CD14-positive monocyte (primary cell): Measurements from ENCODE around the gene SLC38A1. TPM values are rescaled to one million over a fixed set of nuclear protein-coding genes. Genes with fewer than 3 reads are reported as not detected.

Experiments
- DNase-seq, 3 donors: peaks; one replicate each; pipeline ENCODE4 v3.0.0-alpha.2; 2011 to 2022
- H2AFZ ChIP-seq: 2 replicates; pipeline ENCODE4 v1.6.0; 2012; ENCODE audit warnings: mild to moderate bottlenecking, low read depth, low read length, inconsistent platforms; ENCODE audit not compliant: insufficient read depth, poor library complexity, severe bottlenecking
- H3K27ac ChIP-seq, 2 donors: 1 replicate in 1 of 2; 2 replicates in 1 of 2; pipeline ENCODE4 v1.5.1; 2012 to 2013; ENCODE audit warnings: low read length in 2 of 2, control low read depth in 1 of 2, inconsistent platforms in 1 of 2, low read depth in 1 of 2, mild to moderate bottlenecking in 1 of 2
- H3K27me3 ChIP-seq, 2 donors: one replicate each; pipeline versions ENCODE4 v1.6.0 to v1.6.1; 2011 to 2013; ENCODE audit warnings: low read length in 2 of 2; ENCODE audit not compliant: control insufficient read depth in 2 of 2, insufficient read depth in 2 of 2
- H3K36me3 ChIP-seq, 2 donors: replicated peaks in 1 of 2; 1 replicate in 1 of 2; 2 replicates in 1 of 2; pipeline versions ENCODE4 v1.5.1 to v1.6.1; 2012 to 2013; ENCODE audit warnings: low read length in 2 of 2, control low read depth in 1 of 2, inconsistent platforms in 1 of 2, mild to moderate bottlenecking in 1 of 2; ENCODE audit not compliant: insufficient read depth in 2 of 2, control insufficient read depth in 1 of 2
- H3K4me1 ChIP-seq, 2 donors: 1 replicate in 1 of 2; 2 replicates in 1 of 2; pipeline versions ENCODE4 v1.5.1 to v1.6.1; 2012 to 2013; ENCODE audit warnings: low read length in 2 of 2, control low read depth in 1 of 2, inconsistent platforms in 1 of 2, mild to moderate bottlenecking in 1 of 2, moderate library complexity in 1 of 2; ENCODE audit not compliant: insufficient read depth in 2 of 2, control insufficient read depth in 1 of 2
- H3K4me2 ChIP-seq: replicated peaks from 2 replicates; pipeline ENCODE3; 2012; ENCODE audit warnings: low read length, moderate library complexity, mild to moderate bottlenecking; ENCODE audit not compliant: poor library complexity, severe bottlenecking; ENCODE audit errors: extremely low read depth
- H3K4me3 ChIP-seq, 3 experiments: fragments of 200-600 bp in 1 of 3; sonication (generic) in 1 of 3; replicated peaks in 1 of 3; 1 replicate in 2 of 3; 2 replicates in 1 of 3; pipeline ENCODE4 v1.5.1; 2011 to 2013; ENCODE audit warnings: low read length in 3 of 3, mild to moderate bottlenecking in 3 of 3, control low read depth in 2 of 3, low read depth in 2 of 3, inconsistent platforms in 1 of 3, moderate library complexity in 1 of 3
- H3K79me2 ChIP-seq: 2 replicates; pipeline ENCODE4 v1.6.0; 2012; ENCODE audit warnings: mild to moderate bottlenecking, control low read depth, inconsistent platforms, low read length, moderate library complexity; ENCODE audit not compliant: insufficient read depth
- H3K9ac ChIP-seq: 2 replicates; pipeline ENCODE4 v1.6.0; 2017; ENCODE audit warnings: low read length, mild to moderate bottlenecking; ENCODE audit not compliant: insufficient read depth, poor library complexity, severe bottlenecking
- H3K9me3 ChIP-seq, 2 donors: replicated peaks in 1 of 2; 1 replicate in 1 of 2; 2 replicates in 1 of 2; pipeline versions ENCODE4 v1.5.1 to v1.6.1; 2012 to 2013; ENCODE audit warnings: low read length in 2 of 2, control low read depth in 1 of 2; ENCODE audit not compliant: control insufficient read depth in 1 of 2, insufficient read depth in 1 of 2
- H4K20me1 ChIP-seq: 2 replicates; pipeline ENCODE4 v1.6.0; 2012; ENCODE audit warnings: mild to moderate bottlenecking, low read length, control low read depth, moderate library complexity; ENCODE audit not compliant: insufficient read depth
- H3K27ac Mint-ChIP-seq, 7 donors: one replicate each; pipeline ENCODE4 v1.8.0; 2020; ENCODE audit warnings: mild to moderate bottlenecking in 7 of 7, mixed read lengths in 7 of 7, moderate library complexity in 6 of 7, inconsistent platforms in 2 of 7
- H3K27me3 Mint-ChIP-seq, 3 donors: one replicate each; pipeline ENCODE4 v1.8.0; 2021 to 2022; ENCODE audit warnings: low read depth in 3 of 3, mild to moderate bottlenecking in 3 of 3, mixed read lengths in 3 of 3, moderate library complexity in 3 of 3, inconsistent platforms in 1 of 3
- H3K36me3 Mint-ChIP-seq, 2 donors: one replicate each; pipeline ENCODE4 v1.8.0; 2020; ENCODE audit warnings: mixed read lengths in 2 of 2, inconsistent platforms in 1 of 2, mild to moderate bottlenecking in 1 of 2
- H3K4me1 Mint-ChIP-seq: one replicate; pipeline ENCODE4 v1.8.0; 2020; ENCODE audit warnings: mild to moderate bottlenecking, mixed read lengths
- H3K4me3 Mint-ChIP-seq, 2 donors: one replicate each; pipeline ENCODE4 v1.8.0; 2020; ENCODE audit warnings: mild to moderate bottlenecking in 2 of 2, mixed read lengths in 2 of 2, moderate library complexity in 1 of 2
- H3K9me3 Mint-ChIP-seq, 7 donors: one replicate each; pipeline ENCODE4 v1.8.0; 2020 to 2022; ENCODE audit warnings: mixed read lengths in 7 of 7, mild to moderate bottlenecking in 6 of 7, moderate library complexity in 6 of 7, inconsistent platforms in 2 of 7
- WGBS: methylation state at CpG from one replicate; pipeline ENCODE4 v1.1.5; 2013; ENCODE audit warnings: missing lambda C conversion rate; ENCODE audit not compliant: insufficient coverage; 5-methylcytosine and 5-hydroxymethylcytosine counted together
- intact Hi-C, 2 donors: fragments of 100-400 bp; cut with micrococcal nuclease; formaldehyde crosslinking; loops; one replicate each; pipeline versions ENCODE4 v1.15.0 to v1.15.1; 2023
- polyA plus RNA-seq, 3 donors: library from polyadenylated mRNA; depleted of rRNA in 1 of 3; unstranded in 2 of 3; stranded (reverse) in 1 of 3; fragments of 300-500 nt in 2 of 3; fragments of >200 nt in 1 of 3; fragmentation: Illumina TruSeq in 2 of 3; gene quantifications; 1 replicate in 2 of 3; 2 replicates in 1 of 3; pipeline ENCODE4 v1.2.3, GENCODE V29; 2012 to 2021
- TF ChIP-seq, protein P1 (sequence below): fragments of 200-600 bp; IDR thresholded peaks from one replicate; pipeline ENCODE4 v1.8.0; 2022; ENCODE audit warnings: antibody characterized with exemption, mild to moderate bottlenecking

SLC38A1 gene
- polyA plus RNA-seq, 3 donors: 0.92 to 1.9 (median 1.6) TPM

DNA sequence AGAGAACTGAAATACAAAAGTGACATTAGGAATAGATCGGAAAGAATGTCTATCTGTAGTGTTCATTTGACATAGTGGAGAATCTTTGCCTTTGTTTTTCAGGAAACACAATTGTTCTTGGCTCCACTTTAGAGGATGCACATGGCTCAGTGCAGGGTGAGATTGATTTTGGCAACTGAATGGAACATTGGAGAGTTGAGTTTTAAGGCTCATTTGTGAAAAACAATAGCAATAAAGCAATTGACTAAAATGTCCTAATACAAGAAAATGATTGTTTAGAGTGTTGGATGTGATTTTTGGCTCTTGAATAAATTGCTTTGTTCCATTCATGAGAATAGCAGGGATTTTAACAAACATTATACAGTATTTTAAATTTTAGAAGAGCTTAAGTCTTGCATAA, 116.4 kb downstream of the SLC38A1 start:
- Mint-ChIP-seq H3K9me3 (peaks cover 0 to 10% (median 3%) of the 10 kb centered on the region in 7 donors), H3K4me1 (peaks cover 3% of the 10 kb centered on the region), H3K36me3 (no peaks in the 10 kb centered on the region), H3K4me3 (no peak overlapping the region), H3K27me3 (peaks cover 0 to 3% (median 0%) of the 10 kb centered on the region in 3 donors), H3K27ac (no peak overlapping the region)
- intact Hi-C loops: loop anchor here in 1 of 2 donors (10.0 kb wide), 1 partner anchor 152 kb away; no protein-coding TSS in a partner anchor
- no peaks in the 10 kb centered on the region for H3K9me3 ChIP-seq
- TF ChIP-seq, protein P1, sequence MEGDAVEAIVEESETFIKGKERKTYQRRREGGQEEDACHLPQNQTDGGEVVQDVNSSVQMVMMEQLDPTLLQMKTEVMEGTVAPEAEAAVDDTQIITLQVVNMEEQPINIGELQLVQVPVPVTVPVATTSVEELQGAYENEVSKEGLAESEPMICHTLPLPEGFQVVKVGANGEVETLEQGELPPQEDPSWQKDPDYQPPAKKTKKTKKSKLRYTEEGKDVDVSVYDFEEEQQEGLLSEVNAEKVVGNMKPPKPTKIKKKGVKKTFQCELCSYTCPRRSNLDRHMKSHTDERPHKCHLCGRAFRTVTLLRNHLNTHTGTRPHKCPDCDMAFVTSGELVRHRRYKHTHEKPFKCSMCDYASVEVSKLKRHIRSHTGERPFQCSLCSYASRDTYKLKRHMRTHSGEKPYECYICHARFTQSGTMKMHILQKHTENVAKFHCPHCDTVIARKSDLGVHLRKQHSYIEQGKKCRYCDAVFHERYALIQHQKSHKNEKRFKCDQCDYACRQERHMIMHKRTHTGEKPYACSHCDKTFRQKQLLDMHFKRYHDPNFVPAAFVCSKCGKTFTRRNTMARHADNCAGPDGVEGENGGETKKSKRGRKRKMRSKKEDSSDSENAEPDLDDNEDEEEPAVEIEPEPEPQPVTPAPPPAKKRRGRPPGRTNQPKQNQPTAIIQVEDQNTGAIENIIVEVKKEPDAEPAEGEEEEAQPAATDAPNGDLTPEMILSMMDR: no peak
- no peak overlapping the region for H2AFZ ChIP-seq
- no peaks in the 10 kb centered on the region for H3K4me1 ChIP-seq
- WGBS: 83% methylated on average over 1 of the region's 1 CpG
- no peak for DNase-seq
- H3K36me3 ChIP-seq: no peaks in the 10 kb centered on the region
- H4K20me1 ChIP-seq: no peaks in the 10 kb centered on the region
- H3K9ac ChIP-seq: no peak overlapping the region
- no peaks in the 10 kb centered on the region for H3K79me2 ChIP-seq
- H3K27ac ChIP-seq: no peak overlapping the region
- no peak overlapping the region for H3K4me2 ChIP-seq
- H3K27me3 ChIP-seq: no peaks in the 10 kb centered on the region
- H3K4me3 ChIP-seq: no peak overlapping the region

DNA sequence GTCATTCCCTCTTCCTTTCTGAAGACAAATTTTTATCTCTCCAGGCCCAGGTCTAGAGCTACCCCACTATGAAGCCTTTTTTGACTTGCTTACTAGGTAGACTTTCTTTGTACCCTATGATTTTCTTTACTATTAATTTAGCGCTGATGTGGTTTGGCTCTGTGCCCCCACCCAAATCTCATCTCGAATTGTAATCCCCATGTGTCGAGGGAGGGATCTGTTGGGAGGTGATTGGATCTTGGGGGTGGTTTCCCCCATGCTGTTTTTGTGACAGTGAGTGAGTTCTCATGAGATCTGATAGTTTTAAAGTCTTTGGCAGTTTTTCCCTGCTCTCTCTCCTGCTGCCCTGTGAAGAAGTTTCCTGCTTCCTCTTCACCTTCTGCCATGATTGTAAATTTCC, 118.1 kb downstream of the SLC38A1 start:
- TF ChIP-seq, protein P1: no peak
- Mint-ChIP-seq H3K9me3 (no peaks in the 10 kb centered on the region), H3K36me3 (no peaks in the 10 kb centered on the region), H3K27ac (no peak overlapping the region), H3K4me3 (no peak overlapping the region), H3K27me3 (peaks cover 0 to 3% (median 0%) of the 10 kb centered on the region in 3 donors), H3K4me1 (peaks cover 3% of the 10 kb centered on the region)
- no CpG with 5 or more reads among the region's 3 CpGs for WGBS
- Histone ChIP-seq H3K4me1 (no peaks in the 10 kb centered on the region), H3K36me3 (no peaks in the 10 kb centered on the region), H4K20me1 (no peaks in the 10 kb centered on the region), H2AFZ (no peak overlapping the region), H3K9ac (no peak overlapping the region), H3K79me2 (no peaks in the 10 kb centered on the region), H3K27me3 (no peaks in the 10 kb centered on the region), H3K9me3 (no peaks in the 10 kb centered on the region), H3K27ac (no peak overlapping the region), H3K4me2 (no peak overlapping the region), H3K4me3 (no peak overlapping the region)
- DNase-seq: no peak
- intact Hi-C loops: loop anchor here in 1 of 2 donors (10.0 kb wide), 1 partner anchor 154 kb away; no protein-coding TSS in a partner anchor
